Kidney epithelial cell (primary cell): ENCODE measurements around the gene KLHL26. TPM values are rescaled to one million over a fixed set of nuclear protein-coding genes. Genes with fewer than 3 reads are reported as not detected.
A peak's percentile ranks its signal among the peaks of the same experiment; 100 is the strongest.

Experiments
- DNase-seq: peaks from one replicate; pipeline ENCODE4 v3.0.0-alpha.2; 2010; ENCODE audit warnings: low read depth
- H3K27me3 ChIP-seq: 2 replicates; pipeline ENCODE4 v1.6.0; 2011; ENCODE audit warnings: low read length; ENCODE audit not compliant: control insufficient read depth, insufficient read depth
- H3K36me3 ChIP-seq: 2 replicates; pipeline ENCODE4 v1.5.1; 2011; ENCODE audit warnings: low read length; ENCODE audit not compliant: control insufficient read depth, insufficient read depth
- H3K4me3 ChIP-seq: 2 replicates; pipeline ENCODE4 v1.5.1; 2011; ENCODE audit warnings: low read depth, mild to moderate bottlenecking, control low read depth, low read length
- CTCF ChIP-seq: IDR thresholded peaks from 2 replicates; pipeline ENCODE4 v1.5.1; 2011; ENCODE audit warnings: mild to moderate bottlenecking, moderate library complexity, low read length, control low read depth, inconsistent platforms; ENCODE audit not compliant: insufficient read depth, poor library complexity, severe bottlenecking
- total RNA-seq: library from RNA; depleted of rRNA; stranded (reverse); fragments of >200 nt; gene quantifications from 2 replicates; pipeline ENCODE4 v1.2.3, GENCODE V29; 2015

Gene KLHL26
- total RNA-seq, 1 donor from 2014 or later: 7.5 TPM

- Histone ChIP-seq H3K27me3 (no peaks in the 10 kb centered on the region), H3K4me3 (no peak overlapping the region), H3K36me3 (no peaks in the 10 kb centered on the region)
- DNase-seq: no peak
- no peak for TF ChIP-seq CTCF
Measured at GRCh38 chr19:18698321-18699167, 61.7 kb downstream of the KLHL26 start.

- Histone ChIP-seq H3K36me3 (no peaks in the 10 kb centered on the region), H3K4me3 (no peak overlapping the region), H3K27me3 (no peaks in the 10 kb centered on the region)
- no peak for TF ChIP-seq CTCF
- DNase-seq: no peak
Measured at GRCh38 chr19:18699403-18700054, 62.7 kb downstream of the KLHL26 start.

GRCh38 chr19:18700501-18701249, 63.8 kb downstream of the KLHL26 start:
- Histone ChIP-seq H3K4me3 (peak overlapping the region; percentile 26), H3K36me3 (no peaks in the 10 kb centered on the region), H3K27me3 (no peaks in the 10 kb centered on the region)
- TF ChIP-seq CTCF: no peak
- DNase-seq: peak; percentile 16

GRCh38 chr19:18701250-18701608, 64.4 kb downstream of the KLHL26 start:
- DNase-seq: no peak
- no peaks in the 10 kb centered on the region for H3K36me3 ChIP-seq
- H3K4me3 ChIP-seq: no peak overlapping the region
- no peaks in the 10 kb centered on the region for H3K27me3 ChIP-seq
- no peak for TF ChIP-seq CTCF

GRCh38 chr19:18704054-18704453, 67.2 kb downstream of the KLHL26 start:
- no peak for DNase-seq
- Histone ChIP-seq H3K4me3 (no peak overlapping the region), H3K27me3 (no peaks in the 10 kb centered on the region), H3K36me3 (no peaks in the 10 kb centered on the region)
- TF ChIP-seq CTCF: no peak
